DMS53 (cell line): ENCODE results near the gene LANCL2.
"Not testable (repeated sequence)": the region's sequence is repeated elsewhere in the genome, so short reads cannot be mapped to it uniquely, and the experiment has no call there.

Experiments
- DNase-seq: peaks from one replicate; lab custom pipeline; 2025; lab: John Stamatoyannopoulos, UW

Gene LANCL2

DNA sequence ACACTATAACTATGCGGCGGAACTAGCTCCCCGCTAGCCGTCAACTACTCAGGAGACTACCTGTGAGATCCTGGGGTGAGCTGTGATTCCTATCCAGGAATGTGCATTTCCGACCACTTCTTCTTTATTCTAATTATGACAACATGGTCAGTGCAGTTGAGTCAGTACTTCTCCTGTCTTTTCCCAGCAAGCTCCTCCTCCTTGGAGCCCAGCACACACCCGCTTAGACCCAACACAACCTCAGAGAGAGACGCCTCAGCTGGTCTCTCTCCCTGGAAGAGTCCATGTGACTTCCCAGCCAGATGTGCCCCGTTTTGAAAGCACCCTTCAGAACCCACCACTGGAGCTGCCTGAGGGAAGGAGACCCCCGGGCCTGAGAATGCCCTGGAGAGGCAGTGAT is 106.5 kb downstream of the LANCL2 start:
- DNase-seq = not testable (repeated sequence)

DNA sequence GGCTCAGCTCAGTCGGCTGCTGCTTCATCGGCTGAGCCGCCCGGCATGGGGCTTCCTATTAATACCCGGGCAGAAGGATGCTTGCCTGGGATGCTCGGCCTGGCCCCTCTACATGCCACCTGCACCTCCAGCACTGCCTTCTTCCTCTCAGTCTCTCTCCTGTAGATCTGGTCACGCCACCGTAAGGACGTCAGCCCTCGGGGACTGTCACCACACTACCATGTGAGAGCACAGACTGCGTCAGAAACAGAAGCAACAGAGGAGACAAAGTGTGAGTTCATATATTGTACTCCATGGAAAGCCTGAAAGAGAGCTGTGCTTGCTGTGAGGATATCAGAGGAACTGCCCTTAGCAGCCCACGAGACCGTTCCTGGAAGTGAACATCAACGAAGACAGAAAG is 107.3 kb downstream of the LANCL2 start:
- DNase-seq = not testable (repeated sequence)

DNA sequence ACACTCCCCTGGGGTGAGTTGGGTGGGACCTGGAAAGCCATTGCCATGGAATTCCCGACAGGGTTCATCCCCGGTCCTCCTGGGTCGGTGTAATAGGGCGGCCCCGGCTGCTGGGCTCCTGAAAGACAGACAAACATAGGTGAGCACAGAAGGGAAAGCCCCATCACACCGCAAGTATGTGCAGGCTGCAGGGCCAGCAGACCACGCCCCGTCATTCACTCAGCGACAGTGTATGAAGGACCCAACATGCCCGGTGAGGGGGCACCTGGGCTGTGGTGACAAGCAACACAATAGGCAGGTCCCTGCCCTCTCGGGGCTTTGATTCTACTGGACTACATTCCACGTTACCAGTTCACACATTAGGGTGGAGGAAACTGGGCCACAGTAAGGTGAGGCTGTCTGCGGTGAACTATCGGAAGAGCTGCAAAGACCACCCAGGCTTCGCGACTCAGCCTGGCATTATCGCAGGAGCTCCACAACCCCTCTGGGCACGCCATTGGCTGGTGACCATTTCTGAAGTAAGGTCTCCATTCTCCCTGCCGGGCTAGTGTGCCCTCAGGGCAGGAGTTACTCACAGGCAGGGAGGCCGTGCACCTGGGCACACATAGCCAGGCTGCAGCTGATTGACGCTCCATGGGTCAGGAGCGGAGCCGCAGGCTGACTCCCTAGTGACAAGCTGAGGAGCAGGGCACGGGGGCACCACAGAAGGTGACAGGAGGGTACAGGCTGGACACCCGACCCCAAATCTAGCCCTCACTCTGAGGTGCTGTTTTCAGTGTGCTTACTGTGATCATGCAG is 108.0 kb downstream of the LANCL2 start:
- no peak for DNase-seq

DNA sequence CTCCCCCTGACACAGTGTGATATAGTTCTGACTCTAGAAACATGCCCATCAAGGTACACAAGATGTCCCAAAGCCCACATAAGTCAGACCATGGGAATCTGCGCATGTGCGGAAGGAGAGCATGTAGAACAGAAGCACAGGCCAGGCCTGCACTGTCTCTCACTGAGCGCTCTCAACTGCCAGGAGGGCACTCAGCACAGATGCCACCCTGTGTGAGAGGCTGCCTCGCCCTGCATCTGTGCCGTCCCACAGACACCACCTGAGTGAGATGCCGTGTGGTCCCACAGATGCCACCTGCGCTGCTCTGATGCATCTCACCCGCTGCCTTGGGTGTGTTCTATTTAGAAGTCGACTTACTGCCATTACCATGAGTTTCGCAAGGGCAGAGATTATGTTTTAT is 108.8 kb downstream of the LANCL2 start:
- no peak for DNase-seq

DNA sequence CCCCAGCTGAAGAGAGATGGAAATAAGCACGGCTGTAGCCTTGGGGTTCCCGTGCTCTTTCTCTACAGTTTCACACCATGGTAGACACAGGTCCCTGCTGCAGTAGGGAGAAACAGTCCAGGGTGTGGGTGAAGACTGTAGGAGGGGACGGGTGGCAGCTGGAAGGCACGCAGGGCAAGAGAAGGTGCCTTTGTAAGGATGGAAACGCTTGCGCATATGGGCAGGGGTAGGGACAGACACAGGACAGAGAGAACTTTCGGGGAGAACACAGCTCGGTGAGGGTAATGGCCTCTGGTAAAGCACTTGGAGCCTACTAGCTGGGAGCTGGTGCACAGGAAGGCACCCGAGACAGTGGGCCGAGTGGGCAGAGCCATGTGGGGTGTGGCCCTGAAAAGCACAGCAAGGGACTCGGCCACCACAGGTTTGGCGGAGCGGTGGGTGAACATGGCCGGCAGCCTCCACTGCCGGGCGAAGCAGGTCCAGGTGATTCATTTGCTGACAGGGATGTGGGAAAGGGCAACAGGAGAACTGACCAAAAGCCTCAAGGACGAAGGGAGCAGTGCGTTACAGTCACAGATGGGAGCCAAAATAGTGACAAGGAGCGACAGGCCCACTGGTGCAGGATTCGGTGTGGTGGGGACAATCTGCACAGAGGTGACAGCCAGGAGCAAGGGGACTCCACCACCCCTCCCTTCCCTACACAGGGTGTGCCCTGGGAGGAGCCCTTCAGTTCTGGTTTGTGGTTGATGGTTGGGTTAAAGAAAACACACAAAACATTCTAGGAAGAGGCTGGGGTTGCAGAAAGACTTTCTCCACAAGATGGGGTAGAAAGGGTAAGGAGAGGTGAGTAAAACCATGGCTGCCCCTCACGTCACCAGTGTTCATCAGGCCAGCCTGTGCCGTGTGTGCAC is 110.1 kb downstream of the LANCL2 start:
- no peak for DNase-seq

DNA sequence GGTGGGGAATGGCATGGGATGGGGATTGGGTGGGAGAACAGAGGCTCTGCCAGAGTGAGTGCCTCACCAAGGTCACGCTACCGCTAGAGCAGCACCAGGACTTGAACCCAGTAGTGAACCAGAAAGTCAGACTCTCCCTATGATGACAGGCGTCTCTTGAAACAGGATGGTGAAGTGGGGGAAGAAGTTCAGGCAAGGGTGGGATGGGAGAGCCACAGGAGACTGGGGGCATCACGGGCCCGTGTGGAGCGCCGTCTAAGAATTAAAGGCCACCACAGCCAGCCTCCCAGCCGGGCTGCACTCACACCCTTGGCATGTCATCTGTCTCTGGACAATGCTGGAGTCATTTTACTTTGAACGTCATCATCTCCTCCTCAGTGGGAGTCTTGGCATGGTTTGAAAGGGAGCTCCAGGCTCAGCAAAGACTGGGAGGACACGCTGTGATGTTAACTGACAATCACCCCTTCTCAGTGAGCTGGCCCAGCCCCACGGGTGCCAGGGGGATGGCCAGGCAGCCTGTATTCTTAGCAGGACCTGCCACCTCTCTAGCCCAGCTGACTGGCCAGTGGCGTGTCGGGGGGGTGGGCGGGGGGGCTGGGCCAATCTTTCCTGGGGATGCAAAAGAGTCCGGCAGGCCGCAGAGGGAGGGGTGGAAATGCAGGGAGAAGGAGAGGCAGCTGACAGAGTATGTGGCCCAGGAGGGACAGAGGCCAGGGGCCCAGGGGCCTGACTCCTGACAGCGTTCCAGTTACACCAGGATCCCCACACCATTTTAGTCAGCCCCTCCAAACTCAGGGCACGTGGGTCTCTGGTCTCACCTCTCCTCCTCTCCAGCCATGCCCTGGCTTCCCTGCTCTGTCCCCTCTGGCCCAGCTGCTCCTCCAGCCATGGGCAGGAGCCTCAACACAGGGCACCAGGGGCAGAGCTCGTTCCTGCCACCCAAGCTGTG is 111.0 kb downstream of the LANCL2 start:
- no peak for DNase-seq

DNA sequence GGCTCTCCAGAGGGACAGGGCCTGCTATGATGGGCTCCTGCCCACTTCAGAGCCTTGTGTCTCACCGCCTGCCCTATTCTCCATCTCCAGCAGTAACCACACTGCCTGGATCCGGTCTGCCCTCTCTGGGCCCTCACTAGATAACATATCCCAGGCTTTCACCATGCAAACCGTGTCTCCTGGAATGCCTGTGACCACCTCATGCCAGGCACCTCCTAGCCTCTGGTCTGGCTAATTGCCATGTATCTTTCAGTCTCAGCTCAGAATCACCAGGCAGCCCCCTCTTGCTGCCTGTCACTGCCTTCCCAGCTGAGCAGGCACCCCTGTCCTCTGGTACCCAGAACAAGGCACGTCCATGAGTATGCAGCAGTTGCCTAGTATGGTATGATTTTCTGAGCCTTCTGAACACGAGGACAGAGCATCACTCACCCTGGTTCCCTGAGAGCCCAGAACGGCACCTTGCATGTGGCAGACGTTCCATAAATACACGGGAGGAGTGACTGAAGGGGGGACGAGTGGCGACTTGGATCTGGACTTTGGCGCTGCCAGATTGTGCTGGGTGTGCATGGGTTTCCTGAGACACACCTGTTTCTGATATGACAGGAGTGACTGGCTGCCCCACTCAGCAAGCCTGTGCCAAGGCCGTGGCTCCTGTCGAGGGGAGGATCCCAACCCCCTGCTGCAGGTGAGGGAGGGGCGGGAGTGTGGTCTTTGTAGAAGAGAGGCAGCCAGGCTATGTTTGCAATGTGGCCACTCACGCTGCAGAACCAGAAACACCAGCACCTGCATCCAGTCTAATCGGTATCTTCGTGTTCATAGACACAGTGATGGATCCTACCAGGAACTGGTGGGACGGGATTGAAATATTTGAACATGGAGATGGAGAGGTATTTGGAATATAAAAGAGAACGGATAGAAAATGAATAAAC is 112.0 kb downstream of the LANCL2 start:
- DNase-seq = no peak

DNA sequence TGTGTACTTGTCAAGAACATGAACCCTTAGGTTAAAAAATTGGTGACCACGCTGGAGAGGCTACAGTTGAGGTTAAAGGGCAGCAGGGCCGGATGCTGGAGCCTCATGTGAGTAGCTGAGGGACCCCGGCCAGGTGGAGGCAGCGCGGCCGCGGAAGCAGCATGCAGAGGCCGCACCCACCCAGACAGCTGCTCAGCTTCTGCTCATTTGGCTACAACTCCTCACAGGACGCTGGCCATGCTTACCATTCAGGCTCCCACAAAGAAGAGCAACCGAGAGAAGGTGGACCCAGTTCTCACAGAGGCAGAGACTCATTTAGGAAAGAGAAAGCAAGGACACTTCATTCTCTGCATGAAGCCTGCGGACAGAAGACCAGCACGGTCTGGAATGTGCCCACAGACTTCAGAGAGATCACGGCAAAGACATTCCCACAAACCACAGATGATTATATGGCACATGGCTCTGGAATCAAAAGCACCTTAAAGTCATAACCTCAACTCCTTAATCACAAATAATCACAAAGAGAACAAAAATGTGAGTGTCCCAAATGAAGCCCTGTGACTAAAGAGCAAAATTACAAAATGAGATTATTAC is 112.7 kb downstream of the LANCL2 start:
- no peak for DNase-seq

DNA sequence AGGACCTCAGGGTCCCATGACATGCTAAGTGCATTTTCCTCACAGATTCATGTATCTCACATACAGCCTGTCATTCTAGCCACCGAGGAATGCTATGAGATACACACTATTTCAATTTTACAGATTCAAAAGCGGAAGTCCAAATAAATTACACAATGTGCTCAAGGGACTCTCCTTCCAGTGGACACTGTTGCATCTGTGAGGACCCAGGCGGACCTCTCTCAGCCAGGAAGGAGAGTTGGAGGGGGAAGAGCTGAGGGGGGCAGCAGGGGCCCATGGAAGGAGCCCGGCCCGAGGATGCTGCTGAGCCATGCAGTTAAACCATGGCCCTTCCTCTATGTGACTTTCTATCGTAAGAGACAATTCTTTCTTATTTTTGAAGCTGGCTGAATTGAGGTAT is 113.6 kb downstream of the LANCL2 start:
- no peak for DNase-seq

DNA sequence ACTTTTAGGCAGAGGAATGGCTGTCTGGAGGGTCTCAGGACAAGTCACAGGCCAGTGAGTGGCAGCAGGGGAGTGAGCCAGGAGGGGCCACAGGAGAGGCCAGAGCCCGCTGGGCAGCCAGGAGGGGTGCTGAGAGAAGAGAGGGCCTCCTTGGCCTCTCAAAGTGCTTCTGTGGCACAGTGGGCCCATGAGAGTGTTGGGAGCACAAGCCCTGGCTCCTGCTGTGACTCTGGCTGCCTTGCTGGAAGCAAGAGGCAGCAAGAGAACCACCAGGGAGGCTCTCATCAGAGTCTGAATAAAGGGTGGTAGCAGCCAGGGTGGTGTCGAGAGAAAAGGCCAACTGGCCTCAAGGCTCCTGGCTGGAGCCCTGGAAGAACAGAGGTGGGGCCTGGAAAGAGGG is 116.0 kb downstream of the LANCL2 start:
- DNase-seq = no peak

DNA sequence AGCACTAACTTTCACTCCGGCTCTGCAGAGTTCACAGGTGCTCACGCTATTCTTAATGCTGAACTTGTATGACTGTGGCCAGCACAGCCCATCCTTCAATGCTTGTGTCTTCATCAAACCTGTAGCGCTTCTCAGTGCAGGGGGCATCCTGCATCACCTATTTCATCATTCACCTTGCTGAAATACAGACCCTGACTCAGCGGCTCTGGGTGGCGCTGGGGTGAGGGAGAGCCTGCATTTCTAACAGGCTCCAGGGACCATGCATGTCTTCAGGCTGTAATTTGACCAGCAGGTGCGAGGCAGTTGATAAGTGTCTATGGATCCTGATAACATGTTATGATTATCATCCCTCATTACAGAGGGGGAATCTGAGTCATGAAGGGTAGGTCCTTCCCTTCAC is 117.9 kb downstream of the LANCL2 start:
- DNase-seq = no peak
